Osteocyte (in vitro differentiated cells): ENCODE results near the gene ENOPH1. TPM values are rescaled to one million over a fixed set of nuclear protein-coding genes. Genes with fewer than 3 reads are reported as not detected.

ENCODE experiments used
- DNase-seq: peaks from one replicate; pipeline ENCODE4 v3.0.0; 2021; ENCODE audit warnings: mixed read lengths; ENCODE audit not compliant: unreplicated experiment; ENCODE audit errors: extremely low spot score
- H3K27ac Mint-ChIP-seq: one replicate; pipeline ENCODE4 v1.8.0; 2021; ENCODE audit warnings: mild to moderate bottlenecking, mixed read lengths; ENCODE audit not compliant: unreplicated experiment
- H3K27me3 Mint-ChIP-seq: one replicate; pipeline ENCODE4 v1.8.0; 2021; ENCODE audit warnings: mixed read lengths; ENCODE audit not compliant: unreplicated experiment
- H3K36me3 Mint-ChIP-seq: one replicate; pipeline ENCODE4 v1.8.0; 2021; ENCODE audit warnings: mixed read lengths; ENCODE audit not compliant: unreplicated experiment
- H3K4me1 Mint-ChIP-seq: one replicate; pipeline ENCODE4 v1.8.0; 2021; ENCODE audit warnings: mixed read lengths; ENCODE audit not compliant: unreplicated experiment
- H3K4me3 Mint-ChIP-seq: one replicate; pipeline ENCODE4 v1.8.0; 2021; ENCODE audit warnings: mild to moderate bottlenecking, moderate library complexity, mixed read lengths; ENCODE audit not compliant: unreplicated experiment
- H3K9me3 Mint-ChIP-seq: one replicate; pipeline ENCODE4 v1.8.0; 2021; ENCODE audit warnings: mixed read lengths; ENCODE audit not compliant: unreplicated experiment
- CTCF ChIP-seq: fragments of 200-600 bp; sonication (generic); IDR thresholded peaks from 2 replicates; pipeline ENCODE4 v1.5.0; 2021; ENCODE audit warnings: antibody characterized with exemption, mild to moderate bottlenecking, moderate library complexity
- total RNA-seq: library from RNA; stranded (reverse); gene quantifications from 2 replicates; pipeline ENCODE4 v1.2.1, GENCODE V29; 2021

Gene ENOPH1
- total RNA-seq, 1 donor from 2014 or later: 36.5 TPM

GRCh38 chr4:82428969-82429727 is 1.2 kb upstream of the ENOPH1 start:
- peaks cover 59% of the 10 kb centered on the region for H3K4me1 Mint-ChIP-seq
- no peaks in the 10 kb centered on the region for H3K27me3 Mint-ChIP-seq
- peaks cover 49% of the 10 kb centered on the region for H3K36me3 Mint-ChIP-seq
- TF ChIP-seq CTCF: peak; percentile 98
- peak overlapping the region; percentile 98 for H3K27ac Mint-ChIP-seq
- peak; percentile 99 for DNase-seq
- H3K4me3 Mint-ChIP-seq: peak overlapping the region; percentile 99
- H3K9me3 Mint-ChIP-seq: no peaks in the 10 kb centered on the region

GRCh38 chr4:82429728-82430192 is 630 bp upstream of the ENOPH1 start:
- peaks cover 55% of the 10 kb centered on the region for H3K4me1 Mint-ChIP-seq
- peak overlapping the region; percentile 98 for H3K27ac Mint-ChIP-seq
- H3K27me3 Mint-ChIP-seq: no peaks in the 10 kb centered on the region
- no peaks in the 10 kb centered on the region for H3K9me3 Mint-ChIP-seq
- no peak for TF ChIP-seq CTCF
- peak overlapping the region; percentile 99 for H3K4me3 Mint-ChIP-seq
- DNase-seq: no peak
- H3K36me3 Mint-ChIP-seq: peaks cover 43% of the 10 kb centered on the region

GRCh38 chr4:82430964-82431745 is 765 bp downstream of the ENOPH1 start:
- TF ChIP-seq CTCF: no peak
- Mint-ChIP-seq H3K27ac (peak overlapping the region; percentile 97), H3K4me1 (peaks cover 44% of the 10 kb centered on the region), H3K9me3 (no peaks in the 10 kb centered on the region), H3K27me3 (no peaks in the 10 kb centered on the region), H3K36me3 (peaks cover 29% of the 10 kb centered on the region), H3K4me3 (peak overlapping the region; percentile 94)
- DNase-seq: no peak

- H3K4me3 Mint-ChIP-seq: peak overlapping the region; percentile 94
Measured at GRCh38 chr4:82431831-82432230, 1.4 kb downstream of the ENOPH1 start.

More at GRCh38 chr4:82431831-82432230, 1.4 kb downstream of the ENOPH1 start:
- peaks cover 37% of the 10 kb centered on the region for H3K4me1 Mint-ChIP-seq
- no peaks in the 10 kb centered on the region for H3K9me3 Mint-ChIP-seq
- TF ChIP-seq CTCF: no peak
- peaks cover 22% of the 10 kb centered on the region for H3K36me3 Mint-ChIP-seq
- no peak for DNase-seq
- no peaks in the 10 kb centered on the region for H3K27me3 Mint-ChIP-seq
- H3K27ac Mint-ChIP-seq: peak overlapping the region; percentile 97
